MV-4-11 (cell line): ENCODE measurements around the gene ERVK3-1.
"Not testable (repeated sequence)": the region's sequence is repeated elsewhere in the genome, so short reads cannot be mapped to it uniquely, and the experiment has no call there.

ENCODE experiments used
- DNase-seq: peaks from one replicate; lab custom pipeline; 2025; lab: John Stamatoyannopoulos, UW

ERVK3-1 gene

DNA sequence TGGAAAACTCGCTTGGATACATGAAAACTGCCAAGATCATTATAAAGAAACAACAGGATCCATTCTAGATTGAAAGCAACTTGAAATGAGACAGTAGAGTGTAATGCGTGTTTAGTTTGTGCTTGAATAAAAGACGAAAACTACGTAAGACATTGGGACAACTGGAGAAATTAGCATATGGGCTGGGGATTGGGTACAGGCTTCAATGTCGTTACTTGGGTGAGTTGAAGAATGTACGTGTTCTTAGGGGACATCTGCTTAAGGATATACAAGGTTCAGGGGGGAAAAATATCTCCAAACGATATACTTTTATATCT, 471 bp upstream of the ERVK3-1 start:
- DNase-seq, result no peak

DNA sequence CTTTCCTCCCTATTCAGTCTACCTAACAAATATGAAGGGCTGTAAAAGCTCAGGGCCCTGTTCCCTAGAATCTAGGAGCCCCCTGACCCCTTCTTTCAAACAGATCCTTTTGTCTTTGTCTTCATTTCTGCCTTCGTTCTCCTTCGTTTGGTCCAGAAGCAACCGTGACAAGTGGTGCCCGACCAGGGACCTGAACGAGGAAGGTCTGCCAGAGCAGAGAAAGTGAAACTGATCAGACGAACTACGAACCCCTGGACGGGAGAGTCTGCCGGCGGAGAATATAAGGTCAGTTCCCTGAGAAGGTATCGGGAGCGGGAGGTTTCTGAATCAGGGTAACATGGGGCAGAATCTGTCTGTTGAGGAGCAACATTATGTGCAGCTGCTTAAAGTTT, 751 bp downstream of the ERVK3-1 start:
- peak; percentile 55 for DNase-seq

DNA sequence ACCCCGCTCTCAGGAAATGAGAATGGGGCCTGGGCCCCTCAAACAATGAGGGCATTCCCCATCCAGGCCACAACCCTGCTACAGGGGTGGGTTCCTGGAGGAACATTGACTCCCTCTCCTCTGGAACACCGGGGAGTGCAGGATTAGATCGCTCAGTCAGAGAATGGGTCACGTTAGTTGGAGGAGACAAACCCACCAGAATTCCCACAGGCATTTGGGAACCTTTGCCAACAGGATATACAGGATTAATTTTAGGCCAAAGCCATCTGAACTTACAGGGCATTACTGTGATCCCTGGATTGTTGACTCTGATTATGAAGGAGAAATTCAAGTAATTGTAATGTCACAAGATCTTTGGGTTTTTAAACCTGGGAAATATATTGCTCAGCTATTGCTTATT, 2.6 kb downstream of the ERVK3-1 start:
- no peak for DNase-seq

DNA sequence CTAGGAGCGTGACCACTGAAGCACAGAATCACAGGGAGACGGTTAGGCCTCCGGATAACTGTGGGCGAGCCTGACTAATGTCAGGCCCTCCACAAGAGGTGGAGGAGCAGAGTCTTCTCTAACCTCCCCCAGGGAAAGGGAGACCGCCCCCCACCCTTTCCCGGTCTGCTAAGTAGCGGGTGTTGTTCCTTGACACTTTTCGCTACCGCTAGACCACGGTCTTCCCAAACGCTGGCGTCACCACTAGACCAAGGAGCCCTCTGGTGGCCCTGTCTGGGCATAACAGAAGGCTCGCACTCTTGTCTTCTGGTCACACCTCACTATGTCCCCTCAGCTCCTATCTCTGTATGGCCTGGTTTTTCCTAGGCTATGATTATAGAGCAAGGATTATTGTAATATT, 5.5 kb downstream of the ERVK3-1 start:
- not testable (repeated sequence) for DNase-seq

- no peak for DNase-seq
Measured at GRCh38 chr19:58311345-58311865, 6.2 kb downstream of the ERVK3-1 start.

DNA sequence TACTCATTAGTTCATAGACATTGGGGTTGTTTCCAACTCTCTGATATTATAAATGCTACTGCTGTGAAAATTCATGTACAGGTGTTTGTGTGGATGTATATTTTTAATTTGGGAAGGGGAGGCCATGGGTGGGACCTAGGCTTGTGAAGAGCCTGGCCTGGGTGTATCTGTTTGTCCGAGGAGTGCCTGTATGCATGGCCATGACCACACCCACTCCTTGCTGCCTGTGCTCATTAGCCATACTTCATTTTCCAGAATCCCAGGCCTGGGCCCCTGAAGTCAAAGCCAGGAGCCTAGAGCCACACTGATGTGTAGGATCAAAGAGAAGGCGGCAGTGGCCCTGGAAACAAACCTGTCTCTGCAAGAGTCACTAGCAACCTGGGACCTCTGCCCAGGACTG, 10.4 kb downstream of the ERVK3-1 start:
- DNase-seq, result no peak

GRCh38 chr19:58317476-58318072, 12.4 kb downstream of the ERVK3-1 start:
- DNase-seq, result peak; percentile 34

DNA sequence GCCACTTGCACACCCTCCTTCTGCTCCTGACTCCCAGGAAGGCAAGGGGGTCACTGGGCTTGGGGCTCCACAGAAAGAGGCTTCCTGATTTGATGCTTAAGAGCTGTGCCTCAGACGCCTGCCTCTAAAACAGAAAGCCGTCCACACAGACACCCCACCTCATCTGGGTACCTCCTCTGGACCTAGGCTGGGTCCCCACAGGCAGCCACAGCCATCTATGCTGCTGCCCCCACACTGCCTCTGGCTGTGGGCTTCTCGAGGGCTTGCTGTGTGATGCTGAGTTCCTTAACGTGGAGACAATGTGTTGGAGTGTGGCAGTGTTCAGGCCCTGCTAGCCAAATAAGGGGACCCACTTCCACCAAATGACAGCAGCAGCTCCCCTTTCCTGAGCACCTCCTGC, 13.1 kb downstream of the ERVK3-1 start:
- DNase-seq, result no peak

- no peak for DNase-seq
Measured at GRCh38 chr19:58319241-58319640, 14.1 kb downstream of the ERVK3-1 start.

DNA sequence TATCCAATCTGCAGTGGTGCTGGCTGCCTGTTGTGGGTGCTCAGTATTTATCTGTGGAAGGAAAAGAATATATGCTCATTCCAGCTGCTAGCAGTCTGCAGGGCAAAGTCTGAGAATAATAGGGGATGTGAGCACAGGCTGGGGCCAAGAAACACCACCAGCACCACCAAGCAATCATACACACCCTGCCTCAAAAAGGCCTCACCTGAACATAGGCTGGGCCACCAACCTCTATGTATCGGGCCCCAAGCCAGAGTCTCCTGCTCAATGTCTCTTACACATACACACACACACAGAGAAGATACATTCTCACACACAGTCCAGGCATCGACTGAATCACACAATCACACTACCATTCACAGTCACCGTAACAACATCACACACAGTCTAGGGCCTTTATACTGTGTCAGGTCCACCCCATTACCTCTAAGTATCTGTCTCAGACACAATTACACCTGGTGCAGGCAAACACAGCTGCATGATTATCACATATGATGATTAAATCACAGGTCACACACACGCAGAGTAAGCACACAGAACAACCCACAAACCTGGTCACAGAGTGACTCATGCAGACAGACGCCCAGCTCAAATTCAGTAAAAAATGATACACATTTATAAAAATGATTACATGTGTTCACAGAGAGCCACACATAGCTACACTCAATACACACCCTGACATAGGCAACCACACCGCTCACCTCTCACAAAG, 20.3 kb downstream of the ERVK3-1 start:
- DNase-seq, result no peak

DNA sequence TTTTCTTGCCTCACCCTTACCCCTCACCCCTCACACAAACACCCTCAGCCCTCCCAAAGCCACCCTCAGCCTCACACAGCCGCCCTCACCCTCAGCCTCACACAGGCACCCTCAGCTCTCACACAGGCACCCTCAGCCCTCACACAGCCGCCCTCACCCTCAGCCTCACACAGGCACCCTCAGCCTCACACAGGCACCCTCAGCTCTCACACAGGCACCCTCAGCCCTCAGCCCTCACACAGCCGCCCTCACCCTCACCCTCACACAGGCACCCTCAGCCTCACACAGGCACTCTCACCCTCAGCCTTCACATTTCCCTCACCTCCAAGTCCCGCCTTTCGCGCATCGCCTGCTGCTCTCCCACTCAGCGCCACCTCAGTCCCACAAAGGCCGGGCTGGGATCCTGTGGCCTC, 21.3 kb downstream of the ERVK3-1 start:
- no peak for DNase-seq

GRCh38 chr19:58326914-58327726, 21.9 kb downstream of the ERVK3-1 start, which contains the start of gene ZSCAN22:
Gene ZSCAN22, plus strand, starts transcription at chr19:58326994. Its CDS starts 7,809 bp downstream, at chr19:58334803.
- DNase-seq, result peak; percentile 94

- DNase-seq, result peak; percentile 42
Measured at GRCh38 chr19:58328999-58329398, 23.8 kb downstream of the ERVK3-1 start.

GRCh38 chr19:58330458-58330857, 25.3 kb downstream of the ERVK3-1 start:
- no peak for DNase-seq

GRCh38 chr19:58332697-58333096, 27.5 kb downstream of the ERVK3-1 start:
- DNase-seq, result no peak

GRCh38 chr19:58334691-58335249, 29.6 kb downstream of the ERVK3-1 start:
- DNase-seq, result no peak

DNA sequence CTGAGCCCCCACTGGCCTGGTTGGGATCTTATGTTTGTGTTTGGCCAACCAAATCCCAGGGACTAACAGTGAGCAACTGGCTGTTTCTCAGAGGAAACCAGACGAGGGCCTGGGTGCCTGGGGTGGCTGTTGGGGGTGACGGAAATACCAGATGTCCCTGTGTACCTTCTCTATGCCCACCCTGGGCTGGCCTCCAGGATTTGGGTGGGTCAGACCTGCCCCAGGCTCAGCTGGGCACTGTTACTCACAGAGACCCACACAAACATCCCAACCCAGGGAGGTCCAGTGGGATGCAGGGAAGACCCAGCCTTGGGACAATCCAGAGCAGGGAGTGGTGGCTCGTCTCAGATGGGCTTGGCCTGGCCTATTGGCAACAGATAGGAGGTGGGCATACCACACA, 30.5 kb downstream of the ERVK3-1 start:
- DNase-seq, result no peak

DNA sequence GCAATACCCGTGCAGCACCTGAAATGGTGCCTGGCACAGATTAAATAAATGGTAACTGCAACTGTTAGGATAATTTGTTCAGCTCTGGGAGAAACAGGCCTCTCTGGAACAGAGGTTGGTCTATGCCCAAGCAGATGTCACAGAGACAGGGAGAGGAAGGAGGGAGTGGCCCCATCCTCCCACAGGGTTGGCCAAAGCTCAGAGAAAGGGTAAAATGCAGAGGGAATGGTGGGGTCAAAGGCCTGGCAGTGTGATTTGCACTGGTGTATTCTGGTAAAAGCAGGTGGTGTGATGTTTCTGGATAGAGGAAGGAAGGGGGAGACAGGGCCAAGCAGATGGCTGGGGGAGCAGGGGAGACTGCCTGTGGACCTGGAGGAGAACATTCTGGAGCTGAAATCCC, 31.0 kb downstream of the ERVK3-1 start:
- no peak for DNase-seq

GRCh38 chr19:58336820-58337219, 31.6 kb downstream of the ERVK3-1 start:
- DNase-seq, result no peak

DNA sequence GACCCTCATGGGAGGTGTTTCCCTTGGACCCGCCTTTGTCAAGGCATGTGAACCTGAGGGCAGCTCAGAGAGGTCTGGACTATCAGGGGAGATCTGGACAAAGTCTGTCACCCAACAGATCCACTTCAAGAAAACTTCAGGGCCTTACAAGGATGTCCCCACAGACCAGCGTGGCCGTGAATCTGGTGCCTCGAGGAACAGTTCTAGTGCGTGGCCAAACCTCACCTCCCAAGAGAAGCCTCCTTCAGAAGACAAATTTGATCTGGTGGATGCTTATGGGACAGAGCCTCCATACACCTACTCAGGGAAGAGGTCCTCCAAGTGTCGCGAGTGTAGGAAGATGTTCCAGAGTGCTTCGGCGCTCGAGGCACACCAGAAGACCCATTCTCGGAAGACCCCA, 33.2 kb downstream of the ERVK3-1 start:
- no peak for DNase-seq

DNA sequence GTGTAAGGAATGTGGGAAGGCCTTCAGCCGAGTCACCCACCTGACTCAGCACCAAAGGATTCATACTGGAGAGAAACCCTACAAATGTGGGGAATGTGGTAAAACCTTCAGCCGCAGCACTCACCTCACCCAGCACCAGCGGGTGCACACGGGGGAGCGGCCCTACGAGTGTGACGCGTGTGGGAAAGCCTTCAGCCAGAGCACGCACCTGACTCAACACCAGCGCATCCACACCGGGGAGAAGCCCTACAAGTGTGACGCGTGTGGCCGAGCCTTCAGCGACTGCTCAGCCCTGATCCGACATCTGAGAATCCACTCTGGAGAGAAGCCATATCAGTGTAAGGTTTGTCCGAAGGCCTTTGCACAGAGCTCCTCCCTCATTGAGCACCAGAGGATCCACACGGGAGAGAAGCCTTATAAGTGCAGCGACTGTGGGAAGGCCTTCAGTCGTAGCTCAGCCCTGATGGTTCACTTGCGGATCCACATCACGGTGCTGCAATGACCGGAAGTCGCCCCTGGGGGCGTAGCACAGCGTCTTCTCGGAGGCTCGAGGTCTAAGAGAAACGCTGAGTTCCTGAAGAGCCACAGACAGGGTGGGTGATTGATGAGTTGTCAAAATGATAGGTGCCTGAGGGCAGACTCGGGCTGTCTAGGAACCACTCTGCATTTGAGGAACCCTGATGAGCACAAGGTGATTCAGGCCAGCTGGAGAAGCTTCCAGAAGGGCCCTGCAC, 33.8 kb downstream of the ERVK3-1 start:
- DNase-seq, result no peak

DNA sequence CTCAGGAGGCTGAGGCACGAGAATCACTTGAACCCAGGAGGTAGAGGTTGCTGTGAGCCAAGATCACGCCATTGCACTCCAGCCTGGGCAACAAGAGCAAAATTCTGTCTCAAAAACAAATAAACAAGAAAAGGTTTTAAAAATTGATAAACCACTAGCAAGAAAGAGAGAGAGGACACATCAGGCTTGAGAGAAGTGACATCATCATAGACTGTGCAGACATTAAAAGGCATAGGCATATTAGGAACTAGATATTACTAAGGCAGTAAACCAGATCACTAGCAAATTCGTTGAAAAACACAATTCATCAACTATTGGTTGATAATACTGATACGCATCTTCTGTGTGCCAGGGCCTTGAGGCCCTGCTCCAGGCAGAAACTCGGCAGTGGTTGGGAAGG, 40.4 kb downstream of the ERVK3-1 start:
- DNase-seq, result no peak
